ENCODE data around the gene LRP2.
A peak's percentile ranks its signal among the peaks of the same experiment; 100 is the strongest.

Gene LRP2

GRCh38 chr2:169119851-169120250, 242.5 kb downstream of the LRP2 start:
- no peak for DNase-seq (ENCODE audit: low read depth in 3 of 3)

GRCh38 chr2:169119123-169119760, 243.1 kb downstream of the LRP2 start:
- no peak for DNase-seq (ENCODE audit: low read depth in 3 of 3)

- DNase-seq (ENCODE audit: low read depth in 3 of 3), result no peak
These were observed 244.3 kb downstream of the LRP2 start for GRCh38 chr2:169118060-169118459.

GRCh38 chr2:169116993-169117392, 245.3 kb downstream of the LRP2 start:
- no peak for DNase-seq (ENCODE audit: low read depth in 3 of 3)

- no peak for DNase-seq (ENCODE audit: low read depth in 3 of 3)
These were observed 246.0 kb downstream of the LRP2 start for GRCh38 chr2:169116327-169116726.

GRCh38 chr2:169114056-169114455, 248.3 kb downstream of the LRP2 start:
- no peak for DNase-seq (ENCODE audit: low read depth in 3 of 3)

- no peak for DNase-seq (ENCODE audit: low read depth in 3 of 3)
These were observed 249.5 kb downstream of the LRP2 start for GRCh38 chr2:169112841-169113240.

GRCh38 chr2:169110916-169111315, 251.4 kb downstream of the LRP2 start:
- no peak for DNase-seq (ENCODE audit: low read depth in 3 of 3)

- no peak for DNase-seq (ENCODE audit: low read depth in 3 of 3)
These were observed 251.9 kb downstream of the LRP2 start for GRCh38 chr2:169110419-169110818.

GRCh38 chr2:169109502-169110409, 252.6 kb downstream of the LRP2 start:
- DNase-seq (ENCODE audit: low read depth in 3 of 3), result peak; percentile 54 to 70 (median 66)

- DNase-seq (ENCODE audit: low read depth in 3 of 3), result no peak
These were observed 254.0 kb downstream of the LRP2 start for GRCh38 chr2:169108099-169108884.

- no peak for DNase-seq (ENCODE audit: low read depth in 3 of 3)
These were observed 254.7 kb downstream of the LRP2 start for GRCh38 chr2:169107645-169108044.

GRCh38 chr2:169106563-169107545, 255.5 kb downstream of the LRP2 start:
- no peak for DNase-seq (ENCODE audit: low read depth in 3 of 3)

- DNase-seq (ENCODE audit: low read depth in 3 of 3), result no peak
These were observed 256.2 kb downstream of the LRP2 start for GRCh38 chr2:169106134-169106533.

GRCh38 chr2:169105476-169105875, 256.9 kb downstream of the LRP2 start:
- DNase-seq (ENCODE audit: low read depth in 3 of 3), result no peak

- DNase-seq (ENCODE audit: low read depth in 3 of 3), result no peak
These were observed 257.5 kb downstream of the LRP2 start for GRCh38 chr2:169104848-169105247.

GRCh38 chr2:169095621-169096105, 266.7 kb downstream of the LRP2 start:
- DNase-seq (ENCODE audit: low read depth in 3 of 3), result no peak

- DNase-seq (ENCODE audit: low read depth in 3 of 3), result no peak
These were observed 267.7 kb downstream of the LRP2 start for GRCh38 chr2:169094676-169095075.

- DNase-seq (ENCODE audit: low read depth in 3 of 3), result no peak
These were observed 268.8 kb downstream of the LRP2 start for GRCh38 chr2:169093535-169093934.

GRCh38 chr2:169091761-169092519, 270.4 kb downstream of the LRP2 start:
- DNase-seq (ENCODE audit: low read depth in 3 of 3), result no peak
